RWPE2 (cell line): ENCODE data around the gene STRIP2.

Source experiments
- ATAC-seq: fragments of 200-7000 bp; cut with Tn5 transposase; 3 replicates; pipeline ENCODE4 v1.9.1; 2021; ENCODE audit warnings: low read depth
- DNase-seq: peaks from one replicate; pipeline ENCODE4 v3.0.0-alpha.2; 2020; ENCODE audit warnings: low spot score
- H3K27ac ChIP-seq: fragments of 450-650 bp; 2 replicates; pipeline ENCODE4 v1.5.1; 2017; ENCODE audit warnings: mild to moderate bottlenecking; ENCODE audit not compliant: poor library complexity, severe bottlenecking
- H3K27me3 ChIP-seq: fragments of 250-450 bp; sonication (Bioruptor Pico); 2 replicates; pipeline ENCODE4 v1.5.1; 2021; ENCODE audit warnings: mild to moderate bottlenecking, moderate library complexity; ENCODE audit not compliant: insufficient read depth, poor library complexity, severe bottlenecking
- H3K36me3 ChIP-seq: fragments of 250-450 bp; sonication (Bioruptor Pico); 2 replicates; pipeline ENCODE4 v1.5.1; 2020; ENCODE audit warnings: low read depth, mild to moderate bottlenecking, moderate library complexity
- H3K4me1 ChIP-seq: fragments of 250-450 bp; sonication (Bioruptor Pico); 2 replicates; pipeline ENCODE4 v1.5.1; 2021; ENCODE audit warnings: mild to moderate bottlenecking, moderate library complexity; ENCODE audit not compliant: insufficient read depth, poor library complexity, severe bottlenecking
- H3K4me3 ChIP-seq: fragments of 250-450 bp; sonication (Bioruptor Pico); 2 replicates; pipeline ENCODE4 v1.5.1; 2021; ENCODE audit warnings: mild to moderate bottlenecking, moderate library complexity; ENCODE audit not compliant: severe bottlenecking
- H3K9me3 ChIP-seq: fragments of 250-450 bp; sonication (Bioruptor Pico); 2 replicates; pipeline ENCODE4 v1.5.1; 2021; ENCODE audit warnings: mild to moderate bottlenecking, moderate library complexity; ENCODE audit not compliant: severe bottlenecking
- TF ChIP-seq, protein P1 (sequence below): fragments of 450-650 bp; IDR thresholded peaks from one replicate; pipeline ENCODE4 v1.5.1; 2017; ENCODE audit warnings: mild to moderate bottlenecking, moderate library complexity; ENCODE audit not compliant: poor library complexity, severe bottlenecking

Gene STRIP2

GRCh38 chr7:129387537-129387936 is 46.7 kb upstream of the STRIP2 start:
- no peak overlapping the region for H3K4me3 ChIP-seq
- H3K9me3 ChIP-seq, result no peaks in the 10 kb centered on the region
- no peaks in the 10 kb centered on the region for H3K27me3 ChIP-seq
- no peak for DNase-seq
- H3K36me3 ChIP-seq, result no peaks in the 10 kb centered on the region
- ATAC-seq, result no peak
- no peak overlapping the region for H3K27ac ChIP-seq
- H3K4me1 ChIP-seq, result no peaks in the 10 kb centered on the region
- TF ChIP-seq, protein P1, sequence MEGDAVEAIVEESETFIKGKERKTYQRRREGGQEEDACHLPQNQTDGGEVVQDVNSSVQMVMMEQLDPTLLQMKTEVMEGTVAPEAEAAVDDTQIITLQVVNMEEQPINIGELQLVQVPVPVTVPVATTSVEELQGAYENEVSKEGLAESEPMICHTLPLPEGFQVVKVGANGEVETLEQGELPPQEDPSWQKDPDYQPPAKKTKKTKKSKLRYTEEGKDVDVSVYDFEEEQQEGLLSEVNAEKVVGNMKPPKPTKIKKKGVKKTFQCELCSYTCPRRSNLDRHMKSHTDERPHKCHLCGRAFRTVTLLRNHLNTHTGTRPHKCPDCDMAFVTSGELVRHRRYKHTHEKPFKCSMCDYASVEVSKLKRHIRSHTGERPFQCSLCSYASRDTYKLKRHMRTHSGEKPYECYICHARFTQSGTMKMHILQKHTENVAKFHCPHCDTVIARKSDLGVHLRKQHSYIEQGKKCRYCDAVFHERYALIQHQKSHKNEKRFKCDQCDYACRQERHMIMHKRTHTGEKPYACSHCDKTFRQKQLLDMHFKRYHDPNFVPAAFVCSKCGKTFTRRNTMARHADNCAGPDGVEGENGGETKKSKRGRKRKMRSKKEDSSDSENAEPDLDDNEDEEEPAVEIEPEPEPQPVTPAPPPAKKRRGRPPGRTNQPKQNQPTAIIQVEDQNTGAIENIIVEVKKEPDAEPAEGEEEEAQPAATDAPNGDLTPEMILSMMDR, result no peak

DNA sequence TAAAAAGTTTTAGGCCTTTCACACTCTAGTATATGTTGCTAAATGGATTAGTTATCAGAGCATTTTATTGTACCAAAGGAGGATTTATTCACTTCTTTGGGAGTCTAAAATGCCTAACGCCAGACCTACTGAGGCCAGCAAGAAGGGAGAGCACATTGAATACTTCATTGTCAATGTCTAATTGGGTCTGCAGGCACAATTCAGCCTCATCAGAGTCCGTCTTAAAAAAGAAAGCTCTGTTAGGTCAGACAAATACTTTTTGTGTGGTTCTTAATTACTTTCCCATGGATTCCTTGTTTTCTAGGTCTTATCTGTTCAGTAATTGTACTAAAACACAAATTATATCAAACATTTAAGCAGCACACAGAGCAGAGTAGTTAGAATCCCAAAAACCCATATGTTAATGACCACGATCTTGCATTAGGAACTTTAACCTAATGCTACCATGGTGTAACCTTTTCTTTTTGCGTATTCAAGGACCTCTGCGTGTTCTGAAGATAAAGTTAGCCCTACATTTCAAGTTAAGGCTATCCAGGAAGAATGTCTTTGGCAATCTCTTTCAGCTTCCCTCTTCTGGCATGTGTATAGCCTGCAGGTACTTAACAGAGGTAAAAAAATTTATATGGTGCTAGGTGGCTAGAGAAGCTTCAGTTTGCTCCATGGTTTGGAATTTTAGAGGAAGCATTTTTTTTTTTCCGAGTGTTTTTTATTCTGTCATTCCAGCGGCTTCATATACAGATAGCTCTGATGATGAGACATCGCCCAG is 45.7 kb upstream of the STRIP2 start:
- H3K36me3 ChIP-seq, result no peaks in the 10 kb centered on the region
- H3K27ac ChIP-seq, result no peak overlapping the region
- DNase-seq (no peak), ATAC-seq (no peak)
- no peaks in the 10 kb centered on the region for H3K9me3 ChIP-seq
- H3K4me3 ChIP-seq, result no peak overlapping the region
- no peaks in the 10 kb centered on the region for H3K4me1 ChIP-seq
- TF ChIP-seq, protein P1, result no peak
- no peaks in the 10 kb centered on the region for H3K27me3 ChIP-seq

DNA sequence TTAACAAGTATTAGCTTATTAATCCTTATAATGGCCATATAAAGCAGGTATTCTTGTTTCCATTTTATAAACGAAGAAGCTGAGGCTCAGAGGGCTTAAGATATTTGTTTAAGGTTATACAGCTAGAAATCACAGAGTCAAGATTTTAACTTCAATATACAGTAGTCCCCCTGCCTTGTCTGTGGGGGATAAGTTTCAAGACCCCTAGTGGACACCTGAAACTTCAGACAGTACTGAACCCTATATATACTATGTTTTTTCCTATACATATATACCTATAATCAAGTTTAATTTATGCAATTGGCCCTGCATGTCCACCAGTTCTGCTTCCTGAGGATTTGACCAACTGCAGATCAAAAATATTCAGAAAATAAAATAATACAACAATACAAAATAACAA is 44.4 kb upstream of the STRIP2 start:
- Histone ChIP-seq H3K4me1 (no peaks in the 10 kb centered on the region), H3K27ac (no peak overlapping the region), H3K27me3 (no peaks in the 10 kb centered on the region), H3K9me3 (no peaks in the 10 kb centered on the region), H3K36me3 (no peaks in the 10 kb centered on the region), H3K4me3 (no peak overlapping the region)
- ATAC-seq (no peak), DNase-seq (no peak)
- TF ChIP-seq, protein P1, result no peak

GRCh38 chr7:129390314-129390713 is 43.9 kb upstream of the STRIP2 start:
- H3K4me3 ChIP-seq, result no peak overlapping the region
- no peaks in the 10 kb centered on the region for H3K4me1 ChIP-seq
- DNase-seq, result no peak
- H3K27me3 ChIP-seq, result no peaks in the 10 kb centered on the region
- H3K36me3 ChIP-seq, result no peaks in the 10 kb centered on the region
- no peak for ATAC-seq
- no peaks in the 10 kb centered on the region for H3K9me3 ChIP-seq
- no peak overlapping the region for H3K27ac ChIP-seq
- TF ChIP-seq, protein P1, result no peak

DNA sequence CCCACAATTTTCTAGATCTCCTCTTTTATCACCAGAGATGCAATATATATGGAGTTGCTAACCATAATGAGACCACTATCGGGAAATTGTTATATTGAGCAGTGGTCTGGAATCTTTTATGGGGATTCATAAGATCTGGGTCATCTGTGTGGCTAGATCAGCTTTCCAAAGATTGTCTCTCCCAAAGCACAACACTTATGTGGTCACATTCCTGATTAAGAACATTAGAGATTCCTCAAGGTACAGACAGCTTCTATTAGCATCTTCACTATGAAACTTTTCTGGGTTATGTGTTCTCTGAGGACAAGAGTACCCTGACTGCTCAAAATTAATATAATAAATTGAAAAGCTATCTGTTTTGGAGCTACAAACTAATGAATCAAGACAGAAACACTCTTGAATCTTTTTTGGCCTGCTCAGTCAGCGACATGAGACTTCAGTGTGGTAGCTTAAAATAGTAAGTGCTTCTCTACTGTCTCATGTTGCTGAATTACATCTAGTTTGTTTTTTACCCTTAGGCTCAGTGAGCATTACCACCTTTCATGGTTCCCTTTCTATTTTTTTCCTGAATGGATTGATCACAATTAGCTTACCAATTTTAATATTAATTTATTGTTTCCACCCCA is 42.6 kb upstream of the STRIP2 start:
- Histone ChIP-seq H3K27ac (no peak overlapping the region), H3K4me1 (no peaks in the 10 kb centered on the region), H3K27me3 (no peaks in the 10 kb centered on the region), H3K9me3 (no peaks in the 10 kb centered on the region), H3K36me3 (no peaks in the 10 kb centered on the region), H3K4me3 (no peak overlapping the region)
- no peak for DNase-seq
- no peak for ATAC-seq
- TF ChIP-seq, protein P1, result no peak
